Measurements from ENCODE around the gene ZBTB42. TPM values are rescaled to one million over a fixed set of nuclear protein-coding genes. Genes with fewer than 3 reads are reported as not detected.
A peak's percentile ranks its signal among the peaks of the same experiment; 100 is the strongest.

ZBTB42 gene
- total and polyA plus RNA-seq, 2 of the 13 experiments (the other 11 are each of a cell fraction or from before 2014, with no cell fraction given): 2.8 to 4.2 TPM

DNA sequence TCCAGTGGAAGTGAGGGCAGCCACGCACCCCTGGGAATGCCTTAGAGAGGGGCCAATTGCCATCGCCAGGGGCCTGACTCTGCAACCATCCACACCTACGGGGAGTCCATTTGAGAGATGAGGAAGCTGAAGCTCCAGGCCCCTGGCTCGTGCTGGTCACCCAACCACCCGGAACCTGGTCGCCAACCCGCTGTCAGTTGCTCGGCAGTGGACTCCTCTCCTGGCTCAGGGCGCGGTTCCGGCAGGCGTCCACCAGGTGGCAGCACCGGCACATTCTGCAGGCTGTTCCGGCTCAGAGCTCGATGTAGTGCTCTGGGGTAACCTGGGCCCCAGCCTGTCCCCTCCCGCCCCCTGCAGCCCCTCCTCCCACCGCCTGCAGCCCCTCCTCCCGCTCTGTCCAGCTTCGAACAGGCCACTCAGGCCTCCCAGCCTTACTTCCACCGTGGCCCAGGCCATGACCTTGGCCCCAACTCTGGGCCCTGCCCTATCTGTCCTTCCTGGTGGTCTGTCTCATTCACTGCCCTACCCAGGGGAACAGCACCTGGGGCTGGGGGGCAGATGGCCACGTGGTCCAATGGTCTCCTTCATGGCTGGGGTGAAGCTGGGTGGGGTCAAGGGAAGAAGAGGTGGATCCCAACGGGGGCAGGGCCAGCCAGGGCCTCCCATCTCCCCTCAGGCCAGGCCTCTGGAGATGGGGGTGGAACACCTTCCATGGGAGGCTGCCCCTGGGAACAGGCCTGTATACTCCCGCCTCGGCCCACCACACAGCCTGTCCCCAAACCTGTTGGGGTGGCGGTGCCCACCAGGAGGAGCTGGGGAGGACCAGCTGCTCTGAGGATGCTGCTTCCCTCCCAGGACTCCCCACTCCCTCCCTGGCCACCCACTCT lies 32.2 kb upstream of the ZBTB42 start (continued):
- TF ChIP-seq, protein P1, sequence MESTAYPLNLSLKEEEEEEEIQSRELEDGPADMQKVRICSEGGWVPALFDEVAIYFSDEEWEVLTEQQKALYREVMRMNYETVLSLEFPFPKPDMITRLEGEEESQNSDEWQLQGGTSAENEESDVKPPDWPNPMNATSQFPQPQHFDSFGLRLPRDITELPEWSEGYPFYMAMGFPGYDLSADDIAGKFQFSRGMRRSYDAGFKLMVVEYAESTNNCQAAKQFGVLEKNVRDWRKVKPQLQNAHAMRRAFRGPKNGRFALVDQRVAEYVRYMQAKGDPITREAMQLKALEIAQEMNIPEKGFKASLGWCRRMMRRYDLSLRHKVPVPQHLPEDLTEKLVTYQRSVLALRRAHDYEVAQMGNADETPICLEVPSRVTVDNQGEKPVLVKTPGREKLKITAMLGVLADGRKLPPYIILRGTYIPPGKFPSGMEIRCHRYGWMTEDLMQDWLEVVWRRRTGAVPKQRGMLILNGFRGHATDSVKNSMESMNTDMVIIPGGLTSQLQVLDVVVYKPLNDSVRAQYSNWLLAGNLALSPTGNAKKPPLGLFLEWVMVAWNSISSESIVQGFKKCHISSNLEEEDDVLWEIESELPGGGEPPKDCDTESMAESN (CRISPR knock-in tag; conservative IDR thresholded peaks at IDR 0.05): peak; percentile 88
- TF ChIP-seq ZNF264 (CRISPR knock-in tag; IDR thresholded peaks at IDR 0.05) (no peak), ZNF335 (CRISPR knock-in tag; IDR thresholded peaks at IDR 0.05) (0 out of 2 replicates have a peak, but pooled peaks have one; percentile 51), ZNF326 (CRISPR knock-in tag; IDR thresholded peaks at IDR 0.05; ENCODE audit: borderline replicate concordance) (peak; percentile 81; the same call in 1 of the 2 replicates), NR2F6 (IDR thresholded peaks at IDR 0.05) (peak; percentile 79), NR2F6 (CRISPR knock-in tag; IDR thresholded peaks at IDR 0.05) (peak; percentile 86), NCOA5 (CRISPR knock-in tag; IDR thresholded peaks at IDR 0.05) (no peak), ZNF234 (CRISPR knock-in tag; conservative IDR thresholded peaks at IDR 0.05) (no peak), DPF2 (CRISPR knock-in tag; IDR thresholded peaks at IDR 0.05; ENCODE audit: borderline replicate concordance, low read depth) (no peak), CHD4 (IDR thresholded peaks at IDR 0.05; ENCODE audit: borderline replicate concordance, low read length) (no peak), HOXD1 (CRISPR knock-in tag; IDR thresholded peaks at IDR 0.05) (no peak), ADNP (CRISPR knock-in tag; IDR thresholded peaks at IDR 0.05) (no peak), MXI1 (IDR thresholded peaks at IDR 0.05; ENCODE audit: borderline replicate concordance, low read depth, low read length) (peak; percentile 56; the same call in 1 of the 3 replicates), RXRA (CRISPR knock-in tag; IDR thresholded peaks at IDR 0.05) (peak; percentile 88), ZNF446 (CRISPR knock-in tag; IDR thresholded peaks at IDR 0.05) (0 out of 2 replicates have a peak, but pooled peaks have one; percentile 60), ZNF547 (CRISPR knock-in tag; IDR thresholded peaks at IDR 0.05) (peak; percentile 63; the same call in 1 of the 2 replicates)
- TF ChIP-seq, protein P2, sequence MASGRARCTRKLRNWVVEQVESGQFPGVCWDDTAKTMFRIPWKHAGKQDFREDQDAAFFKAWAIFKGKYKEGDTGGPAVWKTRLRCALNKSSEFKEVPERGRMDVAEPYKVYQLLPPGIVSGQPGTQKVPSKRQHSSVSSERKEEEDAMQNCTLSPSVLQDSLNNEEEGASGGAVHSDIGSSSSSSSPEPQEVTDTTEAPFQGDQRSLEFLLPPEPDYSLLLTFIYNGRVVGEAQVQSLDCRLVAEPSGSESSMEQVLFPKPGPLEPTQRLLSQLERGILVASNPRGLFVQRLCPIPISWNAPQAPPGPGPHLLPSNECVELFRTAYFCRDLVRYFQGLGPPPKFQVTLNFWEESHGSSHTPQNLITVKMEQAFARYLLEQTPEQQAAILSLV (CRISPR knock-in tag; IDR thresholded peaks at IDR 0.05; ENCODE audit: borderline replicate concordance): peak; percentile 84; the same call in 1 of the 2 replicates
- TF ChIP-seq, protein P3, sequence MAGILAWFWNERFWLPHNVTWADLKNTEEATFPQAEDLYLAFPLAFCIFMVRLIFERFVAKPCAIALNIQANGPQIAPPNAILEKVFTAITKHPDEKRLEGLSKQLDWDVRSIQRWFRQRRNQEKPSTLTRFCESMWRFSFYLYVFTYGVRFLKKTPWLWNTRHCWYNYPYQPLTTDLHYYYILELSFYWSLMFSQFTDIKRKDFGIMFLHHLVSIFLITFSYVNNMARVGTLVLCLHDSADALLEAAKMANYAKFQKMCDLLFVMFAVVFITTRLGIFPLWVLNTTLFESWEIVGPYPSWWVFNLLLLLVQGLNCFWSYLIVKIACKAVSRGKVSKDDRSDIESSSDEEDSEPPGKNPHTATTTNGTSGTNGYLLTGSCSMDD (CRISPR knock-in tag; IDR thresholded peaks at IDR 0.05): no peak
- TF ChIP-seq, protein P4, sequence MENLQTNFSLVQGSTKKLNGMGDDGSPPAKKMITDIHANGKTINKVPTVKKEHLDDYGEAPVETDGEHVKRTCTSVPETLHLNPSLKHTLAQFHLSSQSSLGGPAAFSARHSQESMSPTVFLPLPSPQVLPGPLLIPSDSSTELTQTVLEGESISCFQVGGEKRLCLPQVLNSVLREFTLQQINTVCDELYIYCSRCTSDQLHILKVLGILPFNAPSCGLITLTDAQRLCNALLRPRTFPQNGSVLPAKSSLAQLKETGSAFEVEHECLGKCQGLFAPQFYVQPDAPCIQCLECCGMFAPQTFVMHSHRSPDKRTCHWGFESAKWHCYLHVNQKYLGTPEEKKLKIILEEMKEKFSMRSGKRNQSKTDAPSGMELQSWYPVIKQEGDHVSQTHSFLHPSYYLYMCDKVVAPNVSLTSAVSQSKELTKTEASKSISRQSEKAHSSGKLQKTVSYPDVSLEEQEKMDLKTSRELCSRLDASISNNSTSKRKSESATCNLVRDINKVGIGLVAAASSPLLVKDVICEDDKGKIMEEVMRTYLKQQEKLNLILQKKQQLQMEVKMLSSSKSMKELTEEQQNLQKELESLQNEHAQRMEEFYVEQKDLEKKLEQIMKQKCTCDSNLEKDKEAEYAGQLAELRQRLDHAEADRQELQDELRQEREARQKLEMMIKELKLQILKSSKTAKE (CRISPR knock-in tag; IDR thresholded peaks at IDR 0.05; ENCODE audit: borderline replicate concordance): peak; percentile 91
- TF ChIP-seq, protein P5, sequence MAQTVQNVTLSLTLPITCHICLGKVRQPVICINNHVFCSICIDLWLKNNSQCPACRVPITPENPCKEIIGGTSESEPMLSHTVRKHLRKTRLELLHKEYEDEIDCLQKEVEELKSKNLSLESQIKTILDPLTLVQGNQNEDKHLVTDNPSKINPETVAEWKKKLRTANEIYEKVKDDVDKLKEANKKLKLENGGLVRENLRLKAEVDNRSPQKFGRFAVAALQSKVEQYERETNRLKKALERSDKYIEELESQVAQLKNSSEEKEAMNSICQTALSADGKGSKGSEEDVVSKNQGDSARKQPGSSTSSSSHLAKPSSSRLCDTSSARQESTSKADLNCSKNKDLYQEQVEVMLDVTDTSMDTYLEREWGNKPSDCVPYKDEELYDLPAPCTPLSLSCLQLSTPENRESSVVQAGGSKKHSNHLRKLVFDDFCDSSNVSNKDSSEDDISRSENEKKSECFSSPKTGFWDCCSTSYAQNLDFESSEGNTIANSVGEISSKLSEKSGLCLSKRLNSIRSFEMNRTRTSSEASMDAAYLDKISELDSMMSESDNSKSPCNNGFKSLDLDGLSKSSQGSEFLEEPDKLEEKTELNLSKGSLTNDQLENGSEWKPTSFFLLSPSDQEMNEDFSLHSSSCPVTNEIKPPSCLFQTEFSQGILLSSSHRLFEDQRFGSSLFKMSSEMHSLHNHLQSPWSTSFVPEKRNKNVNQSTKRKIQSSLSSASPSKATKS (CRISPR knock-in tag; IDR thresholded peaks at IDR 0.05): no peak

Data from HepG2 (cell line).